Measurements from ENCODE around the gene FBF1.

Gene FBF1

GRCh38 chr17:75901727-75902126, 39.1 kb downstream of the FBF1 start (continued):
- TF ChIP-seq, protein P1, sequence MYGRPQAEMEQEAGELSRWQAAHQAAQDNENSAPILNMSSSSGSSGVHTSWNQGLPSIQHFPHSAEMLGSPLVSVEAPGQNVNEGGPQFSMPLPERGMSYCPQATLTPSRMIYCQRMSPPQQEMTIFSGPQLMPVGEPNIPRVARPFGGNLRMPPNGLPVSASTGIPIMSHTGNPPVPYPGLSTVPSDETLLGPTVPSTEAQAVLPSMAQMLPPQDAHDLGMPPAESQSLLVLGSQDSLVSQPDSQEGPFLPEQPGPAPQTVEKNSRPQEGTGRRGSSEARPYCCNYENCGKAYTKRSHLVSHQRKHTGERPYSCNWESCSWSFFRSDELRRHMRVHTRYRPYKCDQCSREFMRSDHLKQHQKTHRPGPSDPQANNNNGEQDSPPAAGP (tag by site-specific recombination; IDR thresholded peaks at IDR 0.05), result no peak

- TF ChIP-seq REPIN1 (tag by site-specific recombination; IDR thresholded peaks at IDR 0.05; ENCODE audit: low read depth), result no peak
- TF ChIP-seq ZNF830 (tag by site-specific recombination; IDR thresholded peaks at IDR 0.05; ENCODE audit: low read depth), result no peak
- TF ChIP-seq ZNF626 (tag by site-specific recombination; IDR thresholded peaks at IDR 0.05), result no peak
- no peak for TF ChIP-seq ZFP41 (tag by site-specific recombination; IDR thresholded peaks at IDR 0.05; ENCODE audit: borderline replicate concordance)
- TF ChIP-seq MZF1 (tag by site-specific recombination; IDR thresholded peaks at IDR 0.05; ENCODE audit: borderline replicate concordance), result no peak
- no peak for TF ChIP-seq ZNF624 (tag by site-specific recombination; IDR thresholded peaks at IDR 0.05)
- TF ChIP-seq ZNF19 (tag by site-specific recombination; IDR thresholded peaks at IDR 0.05; ENCODE audit: low read depth), result no peak
- TF ChIP-seq ZNF169 (tag by site-specific recombination; IDR thresholded peaks at IDR 0.05), result no peak
- no peak for TF ChIP-seq ZNF324 (tag by site-specific recombination; IDR thresholded peaks at IDR 0.05)
- no peak for TF ChIP-seq ZNF155 (tag by site-specific recombination; IDR thresholded peaks at IDR 0.05)
- no peak for TF ChIP-seq ZNF561 (tag by site-specific recombination; IDR thresholded peaks at IDR 0.05; ENCODE audit: borderline replicate concordance)
- no peak for TF ChIP-seq GLIS1 (tag by site-specific recombination; IDR thresholded peaks at IDR 0.05)
- TF ChIP-seq ZNF621 (tag by site-specific recombination; IDR thresholded peaks at IDR 0.05), result no peak
- TF ChIP-seq, protein P2, sequence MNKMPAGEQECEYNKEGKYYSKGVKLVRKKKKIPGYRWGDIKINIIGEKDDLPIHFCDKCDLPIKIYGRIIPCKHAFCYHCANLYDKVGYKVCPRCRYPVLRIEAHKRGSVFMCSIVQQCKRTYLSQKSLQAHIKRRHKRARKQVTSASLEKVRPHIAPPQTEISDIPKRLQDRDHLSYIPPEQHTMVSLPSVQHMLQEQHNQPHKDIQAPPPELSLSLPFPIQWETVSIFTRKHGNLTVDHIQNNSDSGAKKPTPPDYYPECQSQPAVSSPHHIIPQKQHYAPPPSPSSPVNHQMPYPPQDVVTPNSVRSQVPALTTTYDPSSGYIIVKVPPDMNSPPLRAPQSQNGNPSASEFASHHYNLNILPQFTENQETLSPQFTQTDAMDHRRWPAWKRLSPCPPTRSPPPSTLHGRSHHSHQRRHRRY (tag by site-specific recombination; IDR thresholded peaks at IDR 0.05), result no peak
- no peak for TF ChIP-seq ZNF776 (tag by site-specific recombination; IDR thresholded peaks at IDR 0.05; ENCODE audit: borderline replicate concordance)
- peaks cover 13% of the 10 kb centered on the region for H3K4me1 ChIP-seq (ENCODE audit: control insufficient read depth, insufficient read depth, low read length)
- H3K9me3 ChIP-seq (ENCODE audit: control insufficient read depth, insufficient read depth, low read depth, low read length), result no peaks in the 10 kb centered on the region
- no peak overlapping the region for H3K27ac ChIP-seq (ENCODE audit: extremely low read depth, low read depth, low read length)
- ChIA-PET CTCF (interaction anchor here (0.7 kb wide), 2 partner anchors 51 to 100 kb away, joined by 3 read pairs; partner anchors contain the start of gene CDK3), POLR2A (interaction anchor here (0.7 to 1.2 kb wide), 3 partner anchors 10 to 125 kb away, joined by 3 to 5 read pairs (median 4); partner anchors contain the start of gene WBP2)
- peaks cover 31 to 58% of the 10 kb centered on the region in 2 experiments for H3K36me3 ChIP-seq (ENCODE audit: control insufficient read depth in 2 of 2, insufficient read depth in 1 of 2, low read length in 2 of 2)
- H3K4me3 ChIP-seq (ENCODE audit: low read depth, low read length), result no peak overlapping the region
Observed at GRCh38 chr17:75900691-75901533, 39.9 kb downstream of the FBF1 start.

GRCh38 chr17:75899767-75900468, 40.9 kb downstream of the FBF1 start:
- POLR2A ChIA-PET, result interaction anchor here (0.7 to 1.2 kb wide), 2 partner anchors 9 to 124 kb away, joined by 3 to 5 read pairs; no protein-coding TSS in a partner anchor
- Histone ChIP-seq H3K36me3 (ENCODE audit: control insufficient read depth in 2 of 2, insufficient read depth in 1 of 2, low read length in 2 of 2) (peaks cover 31 to 58% of the 10 kb centered on the region in 2 experiments), H3K4me1 (ENCODE audit: control insufficient read depth, insufficient read depth, low read length) (peaks cover 17% of the 10 kb centered on the region), H3K9me3 (ENCODE audit: control insufficient read depth, insufficient read depth, low read depth, low read length) (no peaks in the 10 kb centered on the region), H3K27ac (ENCODE audit: extremely low read depth, low read depth, low read length) (peak overlapping the region; percentile 16; the same call in 1 of the 2 replicates), H3K4me3 (ENCODE audit: low read depth, low read length) (no peak overlapping the region)
- CTCF ChIA-PET, result interaction anchor here (0.7 to 4.0 kb wide), 5 partner anchors 44 to 105 kb away, joined by 3 to 18 read pairs (median 3); partner anchors contain the start of gene CDK3
- no peak for TF ChIP-seq SP7 (tag by site-specific recombination; IDR thresholded peaks at IDR 0.05)
- no peak for TF ChIP-seq ZBTB7A (tag by site-specific recombination; IDR thresholded peaks at IDR 0.05; ENCODE audit: low read depth)
- no peak for TF ChIP-seq KLF16 (tag by site-specific recombination; IDR thresholded peaks at IDR 0.05)
- TF ChIP-seq, protein P3, sequence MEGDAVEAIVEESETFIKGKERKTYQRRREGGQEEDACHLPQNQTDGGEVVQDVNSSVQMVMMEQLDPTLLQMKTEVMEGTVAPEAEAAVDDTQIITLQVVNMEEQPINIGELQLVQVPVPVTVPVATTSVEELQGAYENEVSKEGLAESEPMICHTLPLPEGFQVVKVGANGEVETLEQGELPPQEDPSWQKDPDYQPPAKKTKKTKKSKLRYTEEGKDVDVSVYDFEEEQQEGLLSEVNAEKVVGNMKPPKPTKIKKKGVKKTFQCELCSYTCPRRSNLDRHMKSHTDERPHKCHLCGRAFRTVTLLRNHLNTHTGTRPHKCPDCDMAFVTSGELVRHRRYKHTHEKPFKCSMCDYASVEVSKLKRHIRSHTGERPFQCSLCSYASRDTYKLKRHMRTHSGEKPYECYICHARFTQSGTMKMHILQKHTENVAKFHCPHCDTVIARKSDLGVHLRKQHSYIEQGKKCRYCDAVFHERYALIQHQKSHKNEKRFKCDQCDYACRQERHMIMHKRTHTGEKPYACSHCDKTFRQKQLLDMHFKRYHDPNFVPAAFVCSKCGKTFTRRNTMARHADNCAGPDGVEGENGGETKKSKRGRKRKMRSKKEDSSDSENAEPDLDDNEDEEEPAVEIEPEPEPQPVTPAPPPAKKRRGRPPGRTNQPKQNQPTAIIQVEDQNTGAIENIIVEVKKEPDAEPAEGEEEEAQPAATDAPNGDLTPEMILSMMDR (tag by site-specific recombination; IDR thresholded peaks at IDR 0.05), result no peak
- TF ChIP-seq, protein P4, sequence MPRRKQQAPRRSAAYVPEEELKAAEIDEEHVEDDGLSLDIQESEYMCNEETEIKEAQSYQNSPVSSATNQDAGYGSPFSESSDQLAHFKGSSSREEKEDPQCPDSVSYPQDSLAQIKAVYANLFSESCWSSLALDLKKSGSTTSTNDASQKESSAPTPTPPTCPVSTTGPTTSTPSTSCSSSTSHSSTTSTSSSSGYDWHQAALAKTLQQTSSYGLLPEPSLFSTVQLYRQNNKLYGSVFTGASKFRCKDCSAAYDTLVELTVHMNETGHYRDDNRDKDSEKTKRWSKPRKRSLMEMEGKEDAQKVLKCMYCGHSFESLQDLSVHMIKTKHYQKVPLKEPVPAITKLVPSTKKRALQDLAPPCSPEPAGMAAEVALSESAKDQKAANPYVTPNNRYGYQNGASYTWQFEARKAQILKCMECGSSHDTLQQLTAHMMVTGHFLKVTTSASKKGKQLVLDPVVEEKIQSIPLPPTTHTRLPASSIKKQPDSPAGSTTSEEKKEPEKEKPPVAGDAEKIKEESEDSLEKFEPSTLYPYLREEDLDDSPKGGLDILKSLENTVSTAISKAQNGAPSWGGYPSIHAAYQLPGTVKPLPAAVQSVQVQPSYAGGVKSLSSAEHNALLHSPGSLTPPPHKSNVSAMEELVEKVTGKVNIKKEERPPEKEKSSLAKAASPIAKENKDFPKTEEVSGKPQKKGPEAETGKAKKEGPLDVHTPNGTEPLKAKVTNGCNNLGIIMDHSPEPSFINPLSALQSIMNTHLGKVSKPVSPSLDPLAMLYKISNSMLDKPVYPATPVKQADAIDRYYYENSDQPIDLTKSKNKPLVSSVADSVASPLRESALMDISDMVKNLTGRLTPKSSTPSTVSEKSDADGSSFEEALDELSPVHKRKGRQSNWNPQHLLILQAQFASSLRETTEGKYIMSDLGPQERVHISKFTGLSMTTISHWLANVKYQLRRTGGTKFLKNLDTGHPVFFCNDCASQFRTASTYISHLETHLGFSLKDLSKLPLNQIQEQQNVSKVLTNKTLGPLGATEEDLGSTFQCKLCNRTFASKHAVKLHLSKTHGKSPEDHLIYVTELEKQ (tag by site-specific recombination; IDR thresholded peaks at IDR 0.05; ENCODE audit: borderline replicate concordance), result no peak
- TF ChIP-seq ZNF423 (tag by site-specific recombination; IDR thresholded peaks at IDR 0.05), result no peak
- TF ChIP-seq, protein P5, sequence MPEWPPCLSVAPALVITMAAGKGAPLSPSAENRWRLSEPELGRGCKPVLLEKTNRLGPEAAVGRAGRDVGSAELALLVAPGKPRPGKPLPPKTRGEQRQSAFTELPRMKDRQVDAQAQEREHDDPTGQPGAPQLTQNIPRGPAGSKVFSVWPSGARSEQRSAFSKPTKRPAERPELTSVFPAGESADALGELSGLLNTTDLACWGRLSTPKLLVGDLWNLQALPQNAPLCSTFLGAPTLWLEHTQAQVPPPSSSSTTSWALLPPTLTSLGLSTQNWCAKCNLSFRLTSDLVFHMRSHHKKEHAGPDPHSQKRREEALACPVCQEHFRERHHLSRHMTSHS (tag by site-specific recombination; IDR thresholded peaks at IDR 0.05), result no peak

Data from HEK293 (cell line).